Panc1 (cell line): ENCODE results near the gene COL6A1. TPM values are rescaled to one million over a fixed set of nuclear protein-coding genes. Genes with fewer than 3 reads are reported as not detected.
"Not testable (repeated sequence)": the region's sequence is repeated elsewhere in the genome, so short reads cannot be mapped to it uniquely, and the experiment has no call there.

ENCODE experiments used
- ATAC-seq: fragments of 200-7000 bp; cut with Tn5 transposase; 2 replicates; pipeline ENCODE4 v1.9.1; 2020; ENCODE audit warnings: mild to moderate bottlenecking, moderate library complexity
- BruUV-seq: library from RNA; stranded (reverse); fragments of 400-500 nt; replicated peaks from 2 replicates; lab custom pipeline; 2021; lab: Mats Ljungman, UMichigan
- CTCF ChIA-PET: fragments of 300-600 bp; sonication (Branson Sonifier 250); formaldehyde crosslinking; loops from one replicate; lab custom pipeline; 2022; ENCODE audit warnings: antibody characterized with exemption; lab: Charles Lee
- POLR2A ChIA-PET: fragments of 300-600 bp; sonication (Branson Sonifier 250); formaldehyde crosslinking; loops from one replicate; lab custom pipeline; 2022; ENCODE audit warnings: antibody characterized with exemption; lab: Charles Lee
- DNase-seq: peaks from one replicate; pipeline ENCODE4 v3.0.0-alpha.2; 2010; ENCODE audit warnings: low read depth, low spot score
- H3K27ac ChIP-seq: 2 replicates; pipeline ENCODE4 v1.5.1; 2011; ENCODE audit warnings: mild to moderate bottlenecking, low read length, inconsistent platforms
- H3K27me3 ChIP-seq: fragments of 200-500 bp; sonication (Bioruptor generic); 2 replicates; pipeline ENCODE4 v1.6.0; 2014; ENCODE audit warnings: low read length, inconsistent platforms; ENCODE audit not compliant: control insufficient read depth, insufficient read depth
- H3K36me3 ChIP-seq: fragments of 200-500 bp; sonication (Bioruptor generic); 2 replicates; pipeline ENCODE4 v1.5.1; 2014; ENCODE audit warnings: inconsistent platforms, mild to moderate bottlenecking, low read length, moderate library complexity; ENCODE audit not compliant: control insufficient read depth, insufficient read depth
- H3K4me1 ChIP-seq: 2 replicates; pipeline ENCODE4 v1.5.1; 2011; ENCODE audit warnings: inconsistent platforms, mild to moderate bottlenecking, low read length, moderate library complexity; ENCODE audit not compliant: control insufficient read depth, insufficient read depth
- H3K4me3 ChIP-seq, 2 experiments: 2 replicates each; pipeline ENCODE4 v1.5.1; 2011 to 2012; ENCODE audit warnings: low read depth in 2 of 2, low read length in 2 of 2, mild to moderate bottlenecking in 2 of 2, inconsistent platforms in 1 of 2, moderate library complexity in 1 of 2
- H3K9me3 ChIP-seq: fragments of 200-500 bp; sonication (Bioruptor generic); 2 replicates; pipeline ENCODE4 v1.5.1; 2014; ENCODE audit warnings: low read depth, mild to moderate bottlenecking, inconsistent platforms, low read length, moderate library complexity; ENCODE audit not compliant: control insufficient read depth, insufficient read depth
- POLR2AphosphoS5 ChIP-seq: IDR thresholded peaks from 2 replicates; pipeline ENCODE4 v1.6.1; 2012; ENCODE audit warnings: mild to moderate bottlenecking, low read depth, low read length, moderate library complexity
- SIN3A ChIP-seq: IDR thresholded peaks from 2 replicates; pipeline ENCODE4 v1.6.1; 2012; ENCODE audit warnings: low read depth, mild to moderate bottlenecking, low read length, moderate library complexity, borderline replicate concordance; ENCODE audit not compliant: insufficient read depth
- TCF7L2 ChIP-seq: IDR thresholded peaks from 2 replicates; pipeline ENCODE4 v1.6.1; 2011; ENCODE audit warnings: mild to moderate bottlenecking, low read depth, low read length, inconsistent platforms
- in situ Hi-C: cut with HindIII; loops from 2 replicates; pipeline ENCODE4 v1.10.0; 2016; ENCODE audit warnings: low sequenced_read_pairs, low pct_unique_long_range_greater_than_20kb
- intact Hi-C: fragments of 100-400 bp; cut with micrococcal nuclease; formaldehyde crosslinking; loops from one replicate; pipeline ENCODE4 v1.10.0; 2022; ENCODE audit not compliant: unreplicated experiment
- total RNA-seq: library from RNA; stranded (reverse); gene quantifications from one replicate; pipeline ENCODE4 v1.2.1, GENCODE V29; 2021; ENCODE audit not compliant: unreplicated experiment
- TF ChIP-seq, protein P1 (sequence below): fragments of 450-650 bp; IDR thresholded peaks from 2 replicates; pipeline ENCODE4 v1.5.1; 2017; ENCODE audit warnings: mild to moderate bottlenecking
- TF ChIP-seq, protein P2 (sequence below), 2 experiments: IDR thresholded peaks; 2 replicates each; pipeline ENCODE4 v1.6.1; 2011 to 2012; ENCODE audit warnings: low read depth in 2 of 2, control low read depth in 1 of 2, low read length in 1 of 2, mild to moderate bottlenecking in 1 of 2, moderate library complexity in 1 of 2; ENCODE audit not compliant: insufficient read depth in 1 of 2

COL6A1 gene
- total RNA-seq, 1 experiment from 2014 or later = 34.2 TPM

DNA sequence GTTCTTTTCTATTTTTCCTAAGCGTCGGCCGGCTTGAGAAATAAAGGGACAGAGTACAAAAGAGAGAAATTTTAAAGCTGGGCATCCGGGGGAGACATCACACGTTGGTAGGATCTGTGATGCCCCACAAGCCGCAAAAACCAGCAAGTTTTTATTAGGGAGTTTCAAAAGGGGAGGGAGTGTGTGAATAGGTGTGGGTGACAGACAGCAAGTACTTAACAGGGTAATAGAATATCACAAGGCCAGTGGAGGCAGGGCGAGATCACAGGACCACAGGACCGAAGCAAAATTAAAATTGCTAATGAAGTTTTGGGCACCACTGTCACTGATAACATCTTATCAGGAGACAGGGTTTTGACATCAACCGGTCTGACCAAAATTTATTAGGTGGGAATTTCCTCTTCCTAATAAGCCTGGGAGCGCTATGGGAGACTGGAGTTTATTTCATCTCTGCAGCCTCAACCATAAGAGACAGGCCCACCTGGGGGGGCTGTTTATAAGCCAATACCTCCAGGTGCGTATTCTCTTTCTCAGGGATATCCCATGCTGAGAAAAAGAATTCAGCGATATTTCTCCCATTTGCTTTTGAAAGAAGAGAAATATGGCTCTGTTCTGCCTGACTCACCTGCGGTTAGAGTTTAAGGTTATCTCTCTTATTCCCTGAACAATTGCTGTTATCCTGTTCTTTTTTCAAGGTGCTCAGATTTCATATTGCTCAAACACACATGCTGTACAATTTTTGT lies 5.7 kb upstream of the COL6A1 start:
- H3K27me3 ChIP-seq, POLR2A ChIA-PET, H3K9me3 ChIP-seq, DNase-seq, intact Hi-C loops, H3K4me1 ChIP-seq, in situ Hi-C loops, CTCF ChIA-PET, H3K4me3 ChIP-seq, H3K36me3 ChIP-seq, ATAC-seq, BruUV-seq, H3K27ac ChIP-seq: not testable (repeated sequence)

DNA sequence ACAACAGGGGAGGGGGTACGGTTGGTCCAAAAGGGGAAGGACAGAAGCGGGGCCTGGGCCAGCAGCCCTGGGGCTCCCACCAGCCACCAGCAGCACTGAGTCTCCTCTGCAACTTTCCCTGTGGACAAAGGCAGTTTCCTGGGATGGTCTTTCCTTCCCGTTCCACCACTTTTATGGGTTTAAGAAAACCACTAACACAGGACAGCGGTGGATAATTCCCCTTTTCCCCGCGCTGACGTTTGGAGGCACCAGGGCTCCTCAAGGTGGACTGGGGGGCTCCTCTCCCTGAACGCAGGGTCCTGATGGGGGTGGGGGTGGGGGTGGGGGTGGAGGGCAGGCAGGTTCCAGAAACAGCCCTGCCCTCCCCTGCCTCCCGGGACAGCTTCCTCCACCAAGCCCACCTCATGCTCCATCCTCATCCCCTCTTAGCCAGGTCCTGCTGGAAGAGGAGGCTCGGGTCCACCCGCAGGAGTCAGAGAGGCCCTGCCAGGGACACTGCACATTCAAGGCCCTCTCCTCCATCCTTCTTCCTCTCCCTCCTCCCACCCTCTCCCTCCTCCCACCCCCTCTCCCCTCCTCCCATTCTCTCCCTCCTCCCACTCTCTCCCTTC lies 4.8 kb upstream of the COL6A1 start:
- no peaks in the 10 kb centered on the region for H3K36me3 ChIP-seq
- CTCF ChIA-PET = no interaction called here
- TF ChIP-seq POLR2AphosphoS5 (no peak), TCF7L2 (no peak), SIN3A (no peak)
- TF ChIP-seq, protein P1, sequence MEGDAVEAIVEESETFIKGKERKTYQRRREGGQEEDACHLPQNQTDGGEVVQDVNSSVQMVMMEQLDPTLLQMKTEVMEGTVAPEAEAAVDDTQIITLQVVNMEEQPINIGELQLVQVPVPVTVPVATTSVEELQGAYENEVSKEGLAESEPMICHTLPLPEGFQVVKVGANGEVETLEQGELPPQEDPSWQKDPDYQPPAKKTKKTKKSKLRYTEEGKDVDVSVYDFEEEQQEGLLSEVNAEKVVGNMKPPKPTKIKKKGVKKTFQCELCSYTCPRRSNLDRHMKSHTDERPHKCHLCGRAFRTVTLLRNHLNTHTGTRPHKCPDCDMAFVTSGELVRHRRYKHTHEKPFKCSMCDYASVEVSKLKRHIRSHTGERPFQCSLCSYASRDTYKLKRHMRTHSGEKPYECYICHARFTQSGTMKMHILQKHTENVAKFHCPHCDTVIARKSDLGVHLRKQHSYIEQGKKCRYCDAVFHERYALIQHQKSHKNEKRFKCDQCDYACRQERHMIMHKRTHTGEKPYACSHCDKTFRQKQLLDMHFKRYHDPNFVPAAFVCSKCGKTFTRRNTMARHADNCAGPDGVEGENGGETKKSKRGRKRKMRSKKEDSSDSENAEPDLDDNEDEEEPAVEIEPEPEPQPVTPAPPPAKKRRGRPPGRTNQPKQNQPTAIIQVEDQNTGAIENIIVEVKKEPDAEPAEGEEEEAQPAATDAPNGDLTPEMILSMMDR = no peak
- TF ChIP-seq, protein P2, sequence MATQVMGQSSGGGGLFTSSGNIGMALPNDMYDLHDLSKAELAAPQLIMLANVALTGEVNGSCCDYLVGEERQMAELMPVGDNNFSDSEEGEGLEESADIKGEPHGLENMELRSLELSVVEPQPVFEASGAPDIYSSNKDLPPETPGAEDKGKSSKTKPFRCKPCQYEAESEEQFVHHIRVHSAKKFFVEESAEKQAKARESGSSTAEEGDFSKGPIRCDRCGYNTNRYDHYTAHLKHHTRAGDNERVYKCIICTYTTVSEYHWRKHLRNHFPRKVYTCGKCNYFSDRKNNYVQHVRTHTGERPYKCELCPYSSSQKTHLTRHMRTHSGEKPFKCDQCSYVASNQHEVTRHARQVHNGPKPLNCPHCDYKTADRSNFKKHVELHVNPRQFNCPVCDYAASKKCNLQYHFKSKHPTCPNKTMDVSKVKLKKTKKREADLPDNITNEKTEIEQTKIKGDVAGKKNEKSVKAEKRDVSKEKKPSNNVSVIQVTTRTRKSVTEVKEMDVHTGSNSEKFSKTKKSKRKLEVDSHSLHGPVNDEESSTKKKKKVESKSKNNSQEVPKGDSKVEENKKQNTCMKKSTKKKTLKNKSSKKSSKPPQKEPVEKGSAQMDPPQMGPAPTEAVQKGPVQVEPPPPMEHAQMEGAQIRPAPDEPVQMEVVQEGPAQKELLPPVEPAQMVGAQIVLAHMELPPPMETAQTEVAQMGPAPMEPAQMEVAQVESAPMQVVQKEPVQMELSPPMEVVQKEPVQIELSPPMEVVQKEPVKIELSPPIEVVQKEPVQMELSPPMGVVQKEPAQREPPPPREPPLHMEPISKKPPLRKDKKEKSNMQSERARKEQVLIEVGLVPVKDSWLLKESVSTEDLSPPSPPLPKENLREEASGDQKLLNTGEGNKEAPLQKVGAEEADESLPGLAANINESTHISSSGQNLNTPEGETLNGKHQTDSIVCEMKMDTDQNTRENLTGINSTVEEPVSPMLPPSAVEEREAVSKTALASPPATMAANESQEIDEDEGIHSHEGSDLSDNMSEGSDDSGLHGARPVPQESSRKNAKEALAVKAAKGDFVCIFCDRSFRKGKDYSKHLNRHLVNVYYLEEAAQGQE (IDR thresholded peaks at IDR 0.05; ENCODE audit: insufficient read depth in 1 of 2, low read depth in 2 of 2, low read length in 1 of 2) = no peak
- peaks cover 3% of the 10 kb centered on the region; the same call in 1 of the 2 replicates for H3K4me1 ChIP-seq
- in situ Hi-C loops = no loop called here
- DNase-seq (no peak), ATAC-seq (no peak)
- no peak overlapping the region for H3K27ac ChIP-seq
- no peaks in the 10 kb centered on the region for H3K27me3 ChIP-seq
- POLR2A ChIA-PET = no interaction called here
- intact Hi-C loops = no loop called here
- no peak overlapping the region for H3K4me3 ChIP-seq
- no TSS peak for BruUV-seq
- no peaks in the 10 kb centered on the region for H3K9me3 ChIP-seq

DNA sequence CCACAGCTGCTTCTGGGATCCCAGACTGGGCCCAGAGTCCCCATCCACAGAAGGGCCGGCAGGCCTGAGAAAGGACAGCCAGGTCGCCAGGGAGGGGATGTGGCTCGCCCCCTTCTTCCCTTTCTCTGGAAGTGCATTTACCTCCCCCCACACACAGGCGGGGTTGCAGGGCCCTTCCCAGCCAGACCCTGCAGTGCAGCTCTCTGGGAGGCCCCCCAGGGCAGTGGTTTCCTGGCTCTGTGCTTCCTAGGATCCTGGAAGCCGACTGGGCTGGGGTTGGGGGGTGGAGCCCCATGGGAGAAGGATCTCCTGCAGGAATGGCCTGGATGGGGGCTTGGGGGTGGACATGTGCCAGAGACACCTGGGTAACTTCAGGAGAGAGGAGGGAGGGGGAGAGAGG lies 4.2 kb upstream of the COL6A1 start:
- ATAC-seq (no peak), DNase-seq (no peak)
- intact Hi-C loops (no loop called here), in situ Hi-C loops (no loop called here)
- POLR2A ChIA-PET = no interaction called here
- TF ChIP-seq SIN3A (no peak), POLR2AphosphoS5 (no peak), TCF7L2 (no peak)
- TF ChIP-seq, protein P1 = no peak
- TF ChIP-seq, protein P2 (IDR thresholded peaks at IDR 0.05; ENCODE audit: insufficient read depth in 1 of 2, low read depth in 2 of 2, low read length in 1 of 2) = no peak
- CTCF ChIA-PET = no interaction called here
- Histone ChIP-seq H3K9me3 (no peaks in the 10 kb centered on the region), H3K27ac (no peak overlapping the region), H3K4me1 (peaks cover 3% of the 10 kb centered on the region; the same call in 1 of the 2 replicates), H3K36me3 (no peaks in the 10 kb centered on the region), H3K27me3 (no peaks in the 10 kb centered on the region), H3K4me3 (no peak overlapping the region)
- no TSS peak for BruUV-seq
